NCI-H146 treated with DMSO at 0.1 percent for 48 hours (cell line): ENCODE measurements around the gene MAST4.

ENCODE experiments used
- DNase-seq: peaks from one replicate; lab custom pipeline; 2025; ENCODE audit not compliant: unreplicated experiment; lab: John Stamatoyannopoulos, UW

The MAST4 gene

GRCh38 chr5:66644111-66644510, 47.9 kb downstream of the MAST4 start:
- no peak for DNase-seq

GRCh38 chr5:66645039-66645438, 48.8 kb downstream of the MAST4 start:
- DNase-seq = no peak

- DNase-seq = no peak
Measured at GRCh38 chr5:66646570-66646969, 50.4 kb downstream of the MAST4 start.

- no peak for DNase-seq
Measured at GRCh38 chr5:66647146-66647856, 51.1 kb downstream of the MAST4 start.

GRCh38 chr5:66652818-66653217, 56.6 kb downstream of the MAST4 start:
- no peak for DNase-seq

GRCh38 chr5:66653325-66653724, 57.1 kb downstream of the MAST4 start:
- DNase-seq = no peak

- DNase-seq = no peak
Measured at GRCh38 chr5:66655395-66656324, 59.5 kb downstream of the MAST4 start.

- no peak for DNase-seq
Measured at GRCh38 chr5:66658516-66658915, 62.3 kb downstream of the MAST4 start.

GRCh38 chr5:66659780-66660179, 63.6 kb downstream of the MAST4 start:
- no peak for DNase-seq

- no peak for DNase-seq
Measured at GRCh38 chr5:66660396-66660795, 64.2 kb downstream of the MAST4 start.

- peak; percentile 39 for DNase-seq
Measured at GRCh38 chr5:66661149-66661548, 65.0 kb downstream of the MAST4 start.

GRCh38 chr5:66666778-66667177, 70.6 kb downstream of the MAST4 start:
- DNase-seq = peak; percentile 65

GRCh38 chr5:66669086-66669861, 73.1 kb downstream of the MAST4 start:
- no peak for DNase-seq

- DNase-seq = no peak
Measured at GRCh38 chr5:66669862-66670195, 73.6 kb downstream of the MAST4 start.

- DNase-seq = no peak
Measured at GRCh38 chr5:66671305-66671704, 75.1 kb downstream of the MAST4 start.

- DNase-seq = no peak
Measured at GRCh38 chr5:66674802-66675201, 78.6 kb downstream of the MAST4 start.

GRCh38 chr5:66675406-66675805, 79.2 kb downstream of the MAST4 start:
- DNase-seq = no peak

- DNase-seq = peak; percentile 55
Measured at GRCh38 chr5:66680221-66680620, 84.0 kb downstream of the MAST4 start.

- no peak for DNase-seq
Measured at GRCh38 chr5:66680804-66681203, 84.6 kb downstream of the MAST4 start.

- DNase-seq = no peak
Measured at GRCh38 chr5:66684663-66685062, 88.5 kb downstream of the MAST4 start.

GRCh38 chr5:66689522-66690220, 93.5 kb downstream of the MAST4 start:
- no peak for DNase-seq
